H1 (cell line): Measurements from ENCODE around the gene PRSS53. TPM values are rescaled to one million over a fixed set of nuclear protein-coding genes. Genes with fewer than 3 reads are reported as not detected.

ENCODE experiments used
- BCL11A ChIP-seq, 2 experiments: IDR thresholded peaks; one replicate each; pipeline ENCODE4 v1.6.1; 2011; ENCODE audit warnings: low read depth in 2 of 2, low read length in 2 of 2, mild to moderate bottlenecking in 2 of 2
- CEBPB ChIP-seq: IDR thresholded peaks from 2 replicates; pipeline ENCODE4 v1.6.1; 2012; ENCODE audit warnings: low read depth, low read length
- JUND ChIP-seq: IDR thresholded peaks from 2 replicates; pipeline ENCODE4 v1.6.1; 2011; ENCODE audit warnings: mild to moderate bottlenecking, improper control_type of control experiment, low read length
- SUZ12 ChIP-seq: fragments of 200-600 bp; sonication (generic); IDR thresholded peaks from 2 replicates; pipeline ENCODE4 v1.6.1; 2012; ENCODE audit warnings: mild to moderate bottlenecking, inconsistent platforms, low read length, moderate library complexity, mixed read lengths
- polyA plus RNA-seq, 7 experiments: library from polyadenylated mRNA; depleted of rRNA in 3 of 7; stranded (reverse) in 5 of 7; unstranded in 2 of 7; fragments of >200 nt in 5 of 7; fragments of 200-250 nt in 2 of 7; gene quantifications; 1 replicate in 5 of 7; 2 replicates in 1 of 7; 4 replicates in 1 of 7; pipeline versions ENCODE4 v1.2.1 to v1.2.3, GENCODE V29; 2011 to 2013; ENCODE audit warnings: missing spikeins in 2 of 7, mixed read lengths in 2 of 7
- total RNA-seq: library from RNA; stranded (reverse); fragmentation: NEBNext Ultra II Directional; extraction: Animal tissue kit (Norgen Biotek cat#: 25700); gene quantifications from 2 replicates; pipeline ENCODE4 v1.2.1, GENCODE V29; 2021
- TF ChIP-seq, protein P1 (sequence below): IDR thresholded peaks from 2 replicates; pipeline ENCODE4 v1.6.1; 2012; ENCODE audit warnings: inconsistent platforms

PRSS53 gene
- total and polyA plus RNA-seq, 2 of the 8 experiments (the other 6 are each of a cell fraction or from before 2014, with no cell fraction given) = 1.7 to 2.6 TPM

DNA sequence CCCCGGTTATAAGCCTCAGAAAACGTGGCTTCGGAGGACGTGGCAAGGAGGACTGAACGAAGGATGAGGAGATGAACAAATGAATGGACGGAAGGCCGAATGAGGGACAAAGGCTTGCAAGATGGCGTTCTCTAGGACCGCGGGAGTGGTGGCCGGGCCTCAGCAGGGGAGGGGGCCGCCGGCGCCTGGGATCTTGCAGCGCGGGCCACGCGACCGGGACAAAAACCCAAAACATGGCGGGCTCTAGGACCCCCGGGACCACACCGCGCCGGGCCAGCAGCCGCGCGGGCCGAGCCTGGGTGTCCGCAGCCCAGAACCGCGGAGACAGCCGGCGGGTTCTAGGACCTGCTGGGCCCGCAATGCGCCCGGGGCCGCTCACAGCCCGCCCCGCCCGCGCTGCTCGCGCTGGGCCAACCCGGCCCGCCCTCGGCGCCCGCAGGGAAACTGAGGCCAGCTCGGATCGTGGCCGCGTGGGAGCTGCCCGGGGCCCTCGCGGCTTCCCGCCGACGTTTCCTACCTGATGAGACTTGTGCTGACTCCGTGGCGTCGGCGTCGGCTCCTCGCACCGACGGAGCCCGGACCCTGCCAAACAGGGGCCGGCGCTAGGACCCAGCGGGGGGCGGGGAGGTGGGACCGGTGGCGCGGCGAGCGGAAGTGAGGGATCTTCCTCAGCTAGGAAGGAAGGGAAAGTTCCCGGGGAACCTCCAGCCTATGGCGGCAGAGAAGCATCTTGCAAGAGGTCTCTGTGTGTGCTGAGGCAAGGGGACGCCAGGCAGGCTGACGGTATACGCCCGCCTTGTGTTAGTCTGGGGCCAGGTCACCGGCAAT lies 15.4 kb downstream of the PRSS53 start (continued):
- TF ChIP-seq JUND (no peak), BCL11A (IDR thresholded peaks at IDR 0.05; ENCODE audit: low read depth in 2 of 2, low read length in 2 of 2) (no peak), CEBPB (no peak), SUZ12 (no peak)
- TF ChIP-seq, protein P1, sequence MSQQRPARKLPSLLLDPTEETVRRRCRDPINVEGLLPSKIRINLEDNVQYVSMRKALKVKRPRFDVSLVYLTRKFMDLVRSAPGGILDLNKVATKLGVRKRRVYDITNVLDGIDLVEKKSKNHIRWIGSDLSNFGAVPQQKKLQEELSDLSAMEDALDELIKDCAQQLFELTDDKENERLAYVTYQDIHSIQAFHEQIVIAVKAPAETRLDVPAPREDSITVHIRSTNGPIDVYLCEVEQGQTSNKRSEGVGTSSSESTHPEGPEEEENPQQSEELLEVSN = no peak
